GM18520 (cell line): ENCODE data around the gene SLC51A.
"Not testable (repeated sequence)": the region's sequence is repeated elsewhere in the genome, so short reads cannot be mapped to it uniquely, and the experiment has no call there.

Source experiments
- ATAC-seq: cut with Tn5 transposase; IDR thresholded peaks from one replicate; pipeline ENCODE4 v1.9.1; 2021; ENCODE audit not compliant: unreplicated experiment

SLC51A gene

GRCh38 chr3:196237203-196237602, 20.9 kb downstream of the SLC51A start:
- ATAC-seq = no peak

GRCh38 chr3:196238612-196239560, 22.6 kb downstream of the SLC51A start:
- no peak for ATAC-seq

GRCh38 chr3:196240424-196240823, 24.1 kb downstream of the SLC51A start:
- no peak for ATAC-seq

- ATAC-seq = no peak
Observed at GRCh38 chr3:196241704-196242103, 25.4 kb downstream of the SLC51A start.

GRCh38 chr3:196244166-196244565, 27.8 kb downstream of the SLC51A start:
- ATAC-seq = not testable (repeated sequence)

- ATAC-seq = no peak
Observed at GRCh38 chr3:196246612-196247308, 30.4 kb downstream of the SLC51A start.

- ATAC-seq = no peak
Observed at GRCh38 chr3:196251918-196252317, 35.6 kb downstream of the SLC51A start.

GRCh38 chr3:196254376-196255283, 38.3 kb downstream of the SLC51A start:
- no peak for ATAC-seq

- ATAC-seq = no peak
Observed at GRCh38 chr3:196255776-196256175, 39.4 kb downstream of the SLC51A start.

GRCh38 chr3:196260784-196261183, 44.5 kb downstream of the SLC51A start:
- no peak for ATAC-seq

- no peak for ATAC-seq
Observed at GRCh38 chr3:196263819-196264218, 47.5 kb downstream of the SLC51A start.

- no peak for ATAC-seq
Observed at GRCh38 chr3:196268284-196269163, 52.2 kb downstream of the SLC51A start.

GRCh38 chr3:196270499-196270898, 54.2 kb downstream of the SLC51A start:
- ATAC-seq = no peak

- ATAC-seq = no peak
Observed at GRCh38 chr3:196272826-196273225, 56.5 kb downstream of the SLC51A start.

GRCh38 chr3:196273655-196274054, 57.3 kb downstream of the SLC51A start:
- ATAC-seq = no peak

- peak; percentile 78 for ATAC-seq
Observed at GRCh38 chr3:196274585-196274984, 58.3 kb downstream of the SLC51A start.

GRCh38 chr3:196275126-196275525, 58.8 kb downstream of the SLC51A start:
- ATAC-seq = no peak

- ATAC-seq = no peak
Observed at GRCh38 chr3:196280689-196281440, 64.5 kb downstream of the SLC51A start.

- ATAC-seq = no peak
Observed at GRCh38 chr3:196281962-196282361, 65.6 kb downstream of the SLC51A start.
